ENCODE data around the gene SACM1L. TPM values are rescaled to one million over a fixed set of nuclear protein-coding genes. Genes with fewer than 3 reads are reported as not detected.

Gene SACM1L
- total and polyA plus RNA-seq, 2 of the 8 experiments (the other 6 are each of a cell fraction or from before 2014, with no cell fraction given): 20.1 to 61.0 TPM

- H4K20me1 ChIP-seq (replicated peaks in 1 of 2; ENCODE audit: control insufficient read depth in 1 of 2, insufficient read depth in 2 of 2, low read length in 2 of 2): peaks cover 0 to 11% of the 10 kb centered on the region in 2 experiments
- peaks cover 2 to 24% (median 5%) of the 10 kb centered on the region in 4 experiments; a peak in 5 of 7 replicates for H3K4me1 ChIP-seq (replicated peaks in 1 of 4; ENCODE audit: control insufficient read depth in 3 of 4, insufficient read depth in 4 of 4, low read length in 3 of 4)
- peak overlapping the region; percentile 61 for H4K5ac ChIP-seq (ENCODE audit: insufficient read length, low read depth, low read length)
- FAIRE-seq (no peak), DNase-seq (ENCODE audit: low read depth in 1 of 2, low spot score in 2 of 2) (no peak)
- no peak overlapping the region for H3K4ac ChIP-seq (replicated peaks; ENCODE audit: insufficient read length, low read depth, low read length)
- peaks cover 9% of the 10 kb centered on the region for H3K79me1 ChIP-seq (ENCODE audit: low read depth, low read length)
- H3K18ac ChIP-seq (ENCODE audit: extremely low read depth, low read length): peak overlapping the region; percentile 5; the same call in 1 of the 2 replicates
- no peak overlapping the region for H2BK120ac ChIP-seq (replicated peaks; ENCODE audit: low read depth, low read length)
- no peak overlapping the region for H3K27ac ChIP-seq (ENCODE audit: low read depth, low read length)
- H3K27me3 ChIP-seq (replicated peaks in 1 of 4; ENCODE audit: control insufficient read depth in 3 of 4, extremely low read depth in 1 of 4, insufficient read depth in 3 of 4, low read length in 3 of 4): no peaks in the 10 kb centered on the region
- no peak overlapping the region for H2AK5ac ChIP-seq (ENCODE audit: low read depth, low read length)
- no peak overlapping the region for H4K91ac ChIP-seq (replicated peaks; ENCODE audit: insufficient read length, low read length)
- H3K4me3 ChIP-seq (ENCODE audit: extremely low read depth in 1 of 4, insufficient read depth in 2 of 4, low read depth in 3 of 4, low read length in 4 of 4): peak overlapping the region; percentile 61 to 86 (median 78)
- no peak overlapping the region for H2BK5ac ChIP-seq (ENCODE audit: low read depth, low read length)
- no peak overlapping the region for H2AFZ ChIP-seq (ENCODE audit: low read length)
- peaks cover 35 to 61% of the 10 kb centered on the region in 2 experiments for H3K79me2 ChIP-seq (ENCODE audit: control insufficient read depth in 1 of 2, insufficient read depth in 2 of 2, low read length in 2 of 2)
- H3K4me2 ChIP-seq (ENCODE audit: insufficient read depth in 1 of 2, low read depth in 2 of 2, low read length in 2 of 2): peak overlapping the region; percentile 78 to 94
- 0 out of 4 replicates have a peak, but pooled peaks of 1 of the 2 experiments have one; percentile 22 for TF ChIP-seq SIN3A (conservative IDR thresholded peaks at IDR 0.05 in 1 of 2, IDR thresholded peaks at IDR 0.05 in 1 of 2; ENCODE audit: low read depth in 1 of 2, low read length in 2 of 2)
- no peak for TF ChIP-seq KDM1A (IDR thresholded peaks at IDR 0.05; ENCODE audit: borderline replicate concordance, low read length)
- no peak overlapping the region for H2BK15ac ChIP-seq (ENCODE audit: low read length)
- H3K56ac ChIP-seq (replicated peaks; ENCODE audit: insufficient read length, low read depth, low read length): no peak overlapping the region
- 33% methylated on average over 4 of the region's 4 CpGs; no CpG with 5 or more reads in 1 of the 2 experiments for WGBS, 2 experiments (ENCODE audit: extremely low coverage in 1 of 2, insufficient coverage in 1 of 2, insufficient read length in 1 of 2, insufficient replicate concordance in 2 of 2, low coverage in 1 of 2, low lambda C conversion rate in 2 of 2, missing lambda C conversion rate in 1 of 2)
- H3K23ac ChIP-seq (ENCODE audit: insufficient read length): no peak overlapping the region
- H4K8ac ChIP-seq (ENCODE audit: extremely low read depth, insufficient read depth, low read length): no peak overlapping the region
- peaks cover 14% of the 10 kb centered on the region for H3K23me2 ChIP-seq (ENCODE audit: low read depth, low read length)
- peak overlapping the region in 2 of 4 experiments; percentile 76 to 87; a peak in 4 of 7 replicates for H3K9ac ChIP-seq (replicated peaks in 1 of 4; ENCODE audit: extremely low read depth in 1 of 4, low read depth in 3 of 4, low read length in 3 of 4)
- ChIA-PET POLR2A (ENCODE audit: partially characterized antibody) (interaction anchor here (1.2 to 8.5 kb wide), 3 partner anchors 12 to 57 kb away, joined by 3 to 88 read pairs (median 5); no protein-coding TSS in a partner anchor), CTCF (ENCODE audit: partially characterized antibody) (interaction anchor here (0.5 to 1.6 kb wide), 5 partner anchors 11 to 180 kb away, joined by 3 to 11 read pairs (median 3); no protein-coding TSS in a partner anchor)
- no peaks in the 10 kb centered on the region for H3K9me3 ChIP-seq (ENCODE audit: insufficient read depth in 2 of 2, low read depth in 1 of 2, low read length in 1 of 2)
- H2BK20ac ChIP-seq (ENCODE audit: low read length): no peak overlapping the region
- no peak overlapping the region for H3K14ac ChIP-seq (ENCODE audit: insufficient read length)
- no peak overlapping the region for H2BK12ac ChIP-seq (ENCODE audit: low read depth, low read length)
- H3K36me3 ChIP-seq (ENCODE audit: control insufficient read depth in 2 of 4, insufficient read depth in 4 of 4, low read length in 3 of 4): peaks cover 0 to 8% (median 1%) of the 10 kb centered on the region in 4 experiments; a peak in 3 of 8 replicates
Measured at GRCh38 chr3:45690336-45691035, 1.3 kb downstream of the SACM1L start.

All from H1 (cell line).